Stimulated activated CD4-positive, alpha-beta T cell treated with anti-CD3 and anti-CD28 coated beads, Interleukin-15, amount 100 ng/mL, for 48 hours (primary cell): ENCODE results near the gene DIAPH2.

ENCODE experiments used
- DNase-seq, 2 donors: peaks; one replicate each; pipeline ENCODE4 v3.0.0-alpha.2; 2020; ENCODE audit warnings: low read depth in 2 of 2

The DIAPH2 gene

DNA sequence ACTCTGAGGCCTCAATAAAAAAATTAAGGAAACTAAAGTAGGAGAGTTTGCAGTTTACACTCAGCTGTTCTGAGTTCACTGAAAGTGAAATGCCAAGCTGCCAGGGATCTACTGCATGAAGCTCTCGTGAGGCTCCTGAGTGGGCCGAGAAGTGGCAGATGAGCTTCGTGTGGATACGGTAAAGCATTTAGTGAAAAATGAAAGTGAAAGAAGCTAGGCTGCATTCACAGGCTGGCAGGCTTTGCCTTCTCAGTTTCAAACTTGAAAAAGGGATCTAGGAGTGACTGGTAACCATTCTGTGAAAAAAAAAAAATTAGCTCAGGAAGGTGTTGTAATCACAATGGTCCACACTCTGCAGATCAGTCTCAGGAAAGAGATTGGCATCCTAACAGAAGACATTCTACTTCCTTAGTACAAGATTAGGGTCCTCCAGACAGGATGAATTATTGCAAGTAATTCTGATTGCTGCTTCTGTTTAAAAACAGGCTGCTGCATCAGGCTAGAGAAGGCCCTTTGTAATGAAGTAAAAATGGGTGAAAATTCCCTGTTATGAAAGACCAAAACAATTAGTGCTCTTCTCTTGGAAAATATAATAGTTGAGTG, 879.0 kb downstream of the DIAPH2 start:
- DNase-seq: peak; percentile 20 to 30

DNA sequence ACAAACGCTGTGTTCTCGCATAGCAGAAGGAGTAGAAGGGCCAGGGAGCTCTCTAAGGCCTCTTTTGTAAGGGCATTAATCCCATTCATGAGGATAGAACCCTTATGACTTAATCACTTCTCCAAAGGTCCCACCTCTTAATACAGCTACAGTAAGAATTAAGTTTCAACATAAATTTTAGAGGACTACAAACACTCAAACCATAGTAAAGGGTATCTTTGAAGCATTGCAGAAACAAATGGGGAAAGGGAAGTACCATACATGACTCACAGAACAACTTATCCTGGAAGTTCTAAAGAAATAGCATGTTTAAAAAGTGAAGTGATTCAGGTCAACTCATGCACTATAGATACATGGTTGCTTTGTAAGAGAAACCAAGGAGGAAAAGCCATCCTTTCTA, 879.9 kb downstream of the DIAPH2 start:
- DNase-seq: no peak

DNA sequence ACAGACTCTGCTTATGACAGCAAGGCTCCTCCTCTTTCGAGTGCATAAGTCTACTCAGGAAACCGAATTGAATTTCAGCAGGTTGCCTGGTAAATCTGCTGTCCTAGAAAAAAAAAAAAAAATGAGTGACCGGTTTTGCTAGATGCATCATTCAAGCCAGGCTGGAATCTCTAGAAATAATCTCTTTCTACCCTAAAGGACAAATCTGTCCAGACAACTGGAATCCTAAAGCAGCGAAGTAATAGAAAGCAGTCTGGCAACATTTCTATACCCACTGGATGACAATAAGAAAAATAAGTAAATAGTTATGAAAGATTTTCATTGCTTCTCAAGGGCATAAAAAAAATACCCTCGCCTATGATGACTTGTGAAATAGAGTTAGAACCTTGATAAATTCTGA, 902.5 kb downstream of the DIAPH2 start:
- DNase-seq: no peak

DNA sequence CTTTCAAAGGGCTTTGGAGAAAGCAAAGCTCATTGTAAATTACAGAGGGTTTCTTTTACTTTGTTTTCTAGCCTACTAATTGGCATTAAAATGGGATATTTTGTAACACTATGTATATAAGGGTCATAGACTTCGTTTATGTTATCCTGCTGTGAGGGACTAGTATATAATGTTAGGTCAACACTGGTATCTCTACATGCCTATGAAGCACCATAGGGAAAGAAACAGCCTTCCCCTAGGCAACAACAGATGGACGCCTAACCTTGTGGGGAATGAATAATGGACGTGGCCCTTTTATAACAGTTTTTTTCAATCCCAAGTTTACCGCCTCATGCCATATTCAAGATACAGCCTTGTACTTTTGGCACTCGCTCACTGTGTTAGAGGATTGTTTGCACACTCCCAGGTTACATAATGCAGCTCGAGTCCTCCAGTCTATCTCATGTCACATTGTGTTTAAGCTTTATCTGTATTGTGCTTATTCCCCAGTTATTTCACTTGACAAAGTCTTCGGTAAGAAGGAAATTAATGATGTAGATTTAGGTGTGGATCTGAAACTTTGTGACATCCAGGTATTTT, 910.1 kb downstream of the DIAPH2 start:
- no peak for DNase-seq

DNA sequence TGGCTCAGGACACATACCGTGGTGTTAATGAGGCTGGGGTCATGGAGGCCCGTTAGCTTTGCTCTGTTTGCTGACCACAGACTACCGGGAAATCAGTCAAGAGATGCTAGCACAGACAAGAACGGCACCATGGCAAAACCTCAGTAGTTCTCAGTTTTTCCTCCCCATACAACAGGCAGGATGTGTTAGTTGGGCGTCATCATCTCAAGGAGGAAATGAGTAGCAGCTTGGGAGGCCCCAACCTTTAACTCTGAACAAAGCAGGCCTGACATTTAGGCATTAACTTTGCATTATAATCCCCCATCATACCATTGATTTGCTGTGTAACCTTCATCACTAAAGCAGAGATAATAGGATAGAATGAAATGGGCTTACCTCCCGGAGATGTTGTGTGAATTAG, 913.3 kb downstream of the DIAPH2 start:
- DNase-seq: peak in 1 of 2 donors; percentile 18

DNA sequence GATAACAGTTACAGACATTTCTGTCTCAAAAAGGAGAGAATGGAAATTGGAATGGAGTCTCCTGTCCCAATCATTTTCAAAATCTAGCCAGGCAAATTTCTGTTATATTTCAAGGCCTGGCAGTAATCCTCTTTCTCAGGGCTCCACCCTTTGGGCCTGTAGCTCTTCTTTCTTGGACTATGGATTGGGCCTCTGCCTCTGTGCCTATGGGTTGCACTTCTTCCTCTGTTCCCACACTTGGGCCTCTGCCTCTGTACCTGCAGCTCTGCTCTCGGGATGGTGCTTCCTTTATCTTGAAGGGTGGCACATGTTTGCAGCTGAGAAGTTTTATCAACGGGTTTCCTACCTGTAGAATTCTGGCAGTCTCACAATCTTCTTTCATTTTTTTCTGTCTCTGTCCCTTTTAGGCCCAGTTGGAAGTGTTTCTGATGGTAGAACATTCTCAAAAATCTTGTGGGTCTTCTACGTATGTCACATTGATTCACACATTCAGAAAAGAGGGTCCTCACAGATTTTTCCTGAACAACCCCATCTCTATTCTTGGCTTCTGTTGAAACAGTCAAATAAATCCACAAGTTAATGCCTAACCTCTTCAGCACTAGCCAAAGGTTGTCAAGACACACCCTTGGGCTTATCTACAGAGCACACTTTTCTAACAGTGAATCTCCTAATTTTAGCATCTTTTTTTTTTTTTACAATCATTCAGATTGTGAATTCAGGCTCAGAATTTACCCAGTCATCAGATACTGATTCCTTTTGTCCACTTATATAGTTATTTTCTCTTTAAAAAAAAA, 918.0 kb downstream of the DIAPH2 start:
- no peak for DNase-seq

DNA sequence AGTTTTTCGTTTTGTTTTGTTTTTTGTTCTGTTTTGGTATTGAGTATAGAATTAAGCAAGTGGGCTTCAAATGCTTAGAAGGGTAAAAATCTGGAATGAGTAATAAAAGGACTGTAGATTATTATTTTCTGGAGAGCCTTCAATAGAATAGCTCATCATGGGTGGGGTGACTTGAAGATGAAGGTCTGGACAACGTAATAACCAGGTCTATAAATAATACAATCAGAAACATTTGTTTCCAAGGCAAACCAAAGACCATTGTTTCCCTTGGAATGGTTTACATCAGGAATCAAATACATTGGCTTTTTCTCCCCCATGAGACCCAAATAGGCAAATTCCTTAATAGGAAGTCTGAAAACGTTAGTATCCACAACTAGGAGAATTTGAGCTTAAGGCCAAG, 920.6 kb downstream of the DIAPH2 start:
- DNase-seq: no peak

DNA sequence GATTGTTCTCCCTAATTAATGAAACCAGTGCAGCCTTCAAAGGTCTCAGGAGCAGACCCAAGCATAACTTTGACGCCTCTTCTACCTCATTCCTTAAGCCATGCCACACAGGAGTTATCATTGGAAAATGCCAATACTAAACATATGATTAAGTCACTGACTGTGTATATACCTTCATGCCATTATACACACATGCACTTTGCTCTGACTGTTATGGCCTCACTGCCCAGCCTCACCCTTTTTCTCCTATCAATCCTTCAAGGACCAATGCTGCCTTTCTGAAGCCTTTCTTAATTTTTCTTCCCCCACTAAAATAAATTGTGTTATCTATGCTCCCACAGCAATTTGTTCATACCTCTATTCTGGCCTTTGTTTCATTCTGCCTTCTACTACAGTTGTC, 924.7 kb downstream of the DIAPH2 start:
- no peak for DNase-seq

DNA sequence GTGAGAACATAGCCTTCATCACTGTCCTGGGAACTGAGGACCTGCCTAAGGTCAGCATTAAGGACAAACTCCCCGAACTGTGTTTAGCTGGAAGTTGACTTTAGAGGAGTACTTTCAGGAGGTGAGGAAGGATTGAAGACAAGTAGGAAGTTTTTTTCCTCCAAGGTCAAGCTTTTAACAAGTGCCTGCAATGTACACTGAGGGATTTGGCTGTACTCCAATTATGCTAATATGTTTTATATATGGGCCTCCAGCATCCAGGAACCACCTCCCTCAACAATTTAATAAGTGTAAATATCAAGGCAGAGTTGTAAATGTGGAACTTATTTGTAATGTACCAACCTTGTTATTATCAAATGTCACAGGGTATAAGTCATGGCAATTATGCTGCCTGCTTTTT, 925.3 kb downstream of the DIAPH2 start:
- no peak for DNase-seq

DNA sequence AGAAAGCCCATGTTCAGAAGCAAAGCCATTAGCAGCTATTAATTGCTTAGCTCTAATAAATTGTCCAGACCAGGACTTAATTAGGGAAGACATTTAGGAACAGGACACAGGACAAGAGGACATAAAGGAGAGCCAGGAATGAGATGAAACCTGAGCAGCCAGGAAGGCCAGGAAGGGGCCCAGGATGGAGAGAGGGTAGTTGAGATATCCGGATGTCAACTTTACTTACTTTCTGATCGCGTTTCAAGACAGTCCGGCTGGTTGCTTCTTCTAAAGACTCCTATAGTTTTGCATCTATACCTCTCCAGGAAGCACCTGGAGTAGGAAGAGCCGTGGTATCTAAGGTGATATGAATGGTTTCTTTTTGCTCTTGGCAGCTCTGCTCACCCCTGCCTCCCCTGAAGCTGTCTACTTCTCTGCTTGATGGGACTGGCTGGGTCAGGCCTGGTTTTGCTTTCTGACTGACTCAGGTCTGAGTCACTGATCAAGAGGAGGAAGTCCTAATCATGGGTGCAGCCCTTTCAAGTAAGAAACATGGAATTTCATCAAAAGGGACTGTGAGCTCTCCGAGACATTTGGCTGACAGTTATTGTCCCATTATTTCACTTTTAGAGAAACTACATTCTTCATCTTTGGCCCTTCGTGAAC, 932.4 kb downstream of the DIAPH2 start:
- no peak for DNase-seq

DNA sequence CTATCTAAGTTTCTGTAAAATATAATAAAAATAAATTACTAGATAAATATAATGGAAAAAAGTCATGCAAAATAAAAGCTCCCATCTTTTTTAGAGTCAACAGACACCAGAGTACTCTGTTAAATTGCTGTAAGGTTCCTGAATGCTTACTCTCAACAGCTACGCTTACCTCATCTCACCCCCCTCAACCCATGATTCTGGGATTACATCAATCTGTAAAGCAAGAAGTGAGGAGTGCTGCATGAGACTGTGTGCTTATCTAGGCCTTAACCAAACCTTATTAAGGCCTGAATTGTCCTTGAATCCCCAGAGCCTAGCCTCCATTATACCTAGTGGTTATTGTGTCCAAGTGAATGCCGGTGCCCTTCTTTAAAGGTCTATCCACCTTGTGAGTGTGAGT, 934.9 kb downstream of the DIAPH2 start:
- no peak for DNase-seq

DNA sequence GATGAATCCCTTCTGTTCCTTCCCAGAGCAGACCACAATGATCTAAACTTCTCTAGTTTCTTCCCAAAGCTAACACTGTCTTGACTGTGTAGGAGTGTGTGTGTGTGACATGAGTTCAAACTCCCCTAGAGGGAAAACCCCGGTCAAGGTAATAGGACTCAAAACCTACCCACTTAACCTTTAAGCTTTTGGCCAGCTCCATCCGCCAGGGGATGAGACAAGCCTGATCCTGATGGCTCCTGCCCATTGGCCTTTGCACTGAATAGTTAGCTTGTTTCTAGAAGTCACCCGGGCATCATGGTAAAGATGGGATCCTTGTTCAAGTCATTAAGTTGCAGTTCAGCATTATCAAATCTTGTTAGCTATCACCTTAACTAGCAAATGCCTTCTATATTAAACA, 937.5 kb downstream of the DIAPH2 start:
- DNase-seq: no peak

DNA sequence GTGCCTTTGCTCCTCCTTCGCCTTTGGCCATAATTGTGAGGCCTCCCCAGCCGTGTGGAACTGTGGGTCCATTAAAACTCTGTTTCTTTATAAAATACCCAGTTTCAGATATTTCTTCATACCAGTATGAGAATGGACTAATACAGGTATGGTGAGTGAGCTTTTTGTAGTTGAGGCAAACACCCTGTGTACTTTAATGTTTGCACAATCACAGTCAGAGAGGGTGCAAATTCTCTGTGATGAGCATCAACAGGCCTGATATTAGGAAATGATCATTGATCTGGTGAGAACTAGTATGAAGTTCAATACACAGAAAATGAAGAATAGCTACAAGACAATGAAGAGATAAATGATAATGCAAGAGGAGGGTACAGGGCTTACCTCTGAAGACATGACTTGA, 943.7 kb downstream of the DIAPH2 start:
- no peak for DNase-seq

DNA sequence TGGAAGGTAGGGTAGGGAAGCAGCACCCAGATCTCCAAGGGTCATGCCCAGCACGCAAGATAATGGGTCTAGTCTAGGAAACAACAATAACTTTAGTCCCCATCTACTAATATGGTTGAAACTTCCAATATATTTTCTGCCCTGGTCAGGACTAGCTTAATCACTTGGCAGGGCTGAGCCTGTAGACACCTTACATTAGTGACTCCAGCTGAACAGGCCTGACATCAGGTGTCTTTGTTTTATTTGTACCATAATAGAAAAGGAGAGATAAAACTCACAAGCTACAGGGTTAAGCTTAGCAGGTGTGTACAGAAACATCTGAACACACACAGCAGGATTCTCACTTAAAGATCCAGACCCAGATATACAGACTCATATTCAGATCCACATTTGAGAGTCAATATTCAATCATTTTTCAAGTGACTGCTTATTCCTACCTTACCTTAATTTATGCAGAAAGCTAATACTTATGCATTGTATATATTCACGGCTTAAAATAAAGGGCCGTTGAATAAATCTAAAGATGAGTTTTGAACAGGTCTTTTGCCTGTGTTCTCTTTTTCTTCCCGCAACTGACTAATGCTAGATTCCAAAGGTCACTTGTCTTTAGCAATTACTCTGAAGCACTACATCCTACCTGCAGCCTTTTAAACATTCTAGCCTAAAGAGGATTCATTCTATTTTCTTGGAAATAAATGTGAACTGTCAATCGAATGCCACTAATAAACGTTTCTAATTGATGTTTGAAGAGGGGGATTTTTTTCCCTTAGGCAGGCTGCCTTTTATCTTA, 944.4 kb downstream of the DIAPH2 start:
- no peak for DNase-seq

DNA sequence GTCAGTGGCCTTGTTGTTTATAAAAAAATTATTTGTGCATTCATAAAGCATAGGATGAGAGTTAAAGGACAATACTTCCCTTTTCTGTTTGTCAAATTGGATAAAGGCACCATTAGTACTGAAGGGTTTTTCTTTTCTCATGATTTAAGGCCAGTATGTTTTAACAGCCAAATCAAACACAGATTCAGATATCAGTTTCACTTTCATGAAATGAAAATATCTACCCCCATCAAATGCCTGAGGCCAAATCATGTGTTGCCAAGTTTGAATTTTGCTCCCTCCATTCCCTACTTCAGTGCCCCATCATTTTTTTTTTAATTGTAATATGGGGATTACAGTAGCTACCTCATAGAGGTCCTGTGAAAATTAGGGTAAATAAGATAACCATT, 944.9 kb downstream of the DIAPH2 start:
- DNase-seq: no peak

DNA sequence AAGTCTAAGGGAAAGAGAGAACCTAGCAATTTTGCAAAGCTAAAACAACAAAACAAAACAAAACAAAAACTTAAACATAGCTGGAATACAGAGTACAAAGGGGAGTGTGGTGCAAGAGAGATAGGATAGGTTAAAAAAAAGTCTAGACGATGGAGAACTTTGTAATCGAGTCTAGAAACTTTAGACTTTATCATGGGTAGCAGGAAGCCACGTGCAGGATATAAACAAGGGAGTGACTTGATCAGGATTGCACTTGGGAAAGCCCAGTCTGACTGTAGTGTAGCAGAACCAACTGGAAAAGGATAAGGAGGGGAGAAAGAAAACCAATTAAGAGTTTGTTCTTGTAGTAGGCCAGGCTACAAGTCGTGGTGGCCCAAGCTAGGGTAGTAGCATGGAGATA, 949.2 kb downstream of the DIAPH2 start:
- no peak for DNase-seq

DNA sequence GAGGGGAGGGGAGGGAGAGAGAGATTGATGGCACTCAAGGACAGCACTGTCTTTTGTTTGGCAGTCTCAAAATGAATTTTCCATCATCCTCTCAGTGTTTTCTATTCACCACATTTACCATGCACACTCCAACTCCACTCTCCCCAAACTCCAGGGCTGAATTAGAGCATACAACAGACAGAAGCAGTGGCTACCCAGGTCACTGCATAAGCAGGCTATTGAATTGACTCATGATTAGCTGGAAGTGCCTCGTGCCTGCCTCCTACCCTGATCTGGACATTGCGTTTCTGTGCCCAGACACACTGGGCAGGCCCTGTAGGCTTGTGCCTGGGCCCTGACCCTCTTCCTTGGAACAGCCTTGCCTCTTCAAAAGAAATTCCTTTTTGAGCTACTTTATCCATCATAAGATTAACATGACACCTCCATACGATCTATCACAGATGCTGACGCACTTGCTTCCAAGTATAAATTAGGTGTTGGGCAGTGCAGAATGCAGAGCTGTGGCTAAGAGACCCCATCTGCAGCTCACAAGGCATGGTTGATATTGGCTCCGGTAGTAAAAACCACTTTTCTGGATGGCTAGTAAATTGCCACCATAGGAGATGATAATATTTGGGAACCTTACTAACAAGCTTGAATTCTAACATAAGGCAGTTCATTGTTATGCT, 952.0 kb downstream of the DIAPH2 start:
- DNase-seq: no peak

DNA sequence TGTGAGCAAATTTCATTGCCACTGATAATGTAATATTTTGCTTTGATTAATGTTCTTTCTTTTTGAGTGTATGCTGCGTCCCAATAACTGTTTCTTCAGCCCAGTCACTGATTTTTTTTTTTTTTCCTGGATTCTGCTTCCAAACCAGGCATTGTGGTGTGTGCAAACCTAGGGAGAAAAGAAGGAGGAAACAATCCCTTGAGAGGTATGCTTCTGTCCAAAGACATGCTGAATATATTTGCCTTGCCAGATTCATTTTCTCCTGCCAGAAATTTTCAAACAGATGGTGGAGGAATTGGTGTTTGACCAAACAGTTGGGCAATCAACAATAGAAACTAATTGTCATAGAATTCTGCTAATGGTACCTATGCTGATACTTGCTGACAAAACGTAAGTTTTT, 952.6 kb downstream of the DIAPH2 start:
- no peak for DNase-seq

DNA sequence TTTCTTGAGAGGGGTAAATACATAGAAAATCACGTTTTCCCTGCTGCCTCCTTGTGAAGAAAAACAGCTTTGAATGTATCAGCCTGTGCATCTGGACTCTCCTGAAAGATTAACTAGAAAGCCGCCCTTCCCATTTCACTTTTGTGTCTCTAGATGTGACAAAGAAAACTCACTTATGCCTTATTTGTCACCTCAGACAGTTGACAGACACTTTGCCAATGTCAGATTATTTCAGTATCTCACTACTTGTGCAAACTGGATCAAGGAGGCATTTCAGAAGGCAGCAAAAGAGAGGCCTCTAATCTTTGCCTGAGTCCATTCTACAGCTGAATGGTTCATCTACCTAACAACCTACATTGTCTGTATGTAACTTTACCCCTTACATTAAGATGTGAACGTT, 954.0 kb downstream of the DIAPH2 start:
- DNase-seq: no peak

DNA sequence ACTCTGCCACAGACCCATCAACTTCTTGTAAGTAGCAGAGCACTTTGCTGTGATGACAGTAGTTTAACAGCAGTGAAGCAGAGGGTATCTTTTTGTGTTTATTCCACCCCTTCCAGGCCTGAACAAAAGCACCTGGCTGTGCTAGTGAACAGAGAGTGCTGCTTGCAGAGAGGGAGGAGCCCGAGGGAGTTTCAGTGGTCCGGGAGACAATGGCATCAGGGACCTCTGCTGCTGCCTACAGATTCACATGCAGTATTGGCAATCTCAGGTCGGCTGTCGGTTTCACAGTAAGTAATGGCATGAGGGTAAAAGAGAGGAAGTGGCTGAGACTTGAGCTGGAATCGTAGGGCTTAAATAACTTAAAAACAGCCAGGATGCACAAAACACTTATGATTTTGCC, 954.9 kb downstream of the DIAPH2 start:
- no peak for DNase-seq
